ENCODE results near the gene CLASP2. TPM values are rescaled to one million over a fixed set of nuclear protein-coding genes. Genes with fewer than 3 reads are reported as not detected.

Gene CLASP2
- total RNA-seq, 6 donors from 2014 or later: 41.2 to 99.5 (median 64.0) TPM

Small RNAs within 50 kb of the gene (small RNA-seq; reads per million reads assigned to genes)
- 0 reads per million in 4 donors for gene COX6CP10
- 0 reads per million in 4 donors for gene RNA5SP128

Other genes with a start within 250 kb of the CLASP2 start
- 100 to 1,000 TPM; 120 to 289 (median 259) TPM for gene PDCD6IP, start 80.4 kb upstream of the CLASP2 start, total RNA-seq